T-cell (primary cell): ENCODE results near the gene PTPRJ. TPM values are rescaled to one million over a fixed set of nuclear protein-coding genes. Genes with fewer than 3 reads are reported as not detected.

Experiments
- ATAC-seq, 4 experiments: fragments of 200-7000 bp in 3 of 4; fragments of 150-1000 bp in 1 of 4; cut with Tn5 transposase; replicated peaks in 1 of 4; 1 replicate in 3 of 4; 2 replicates in 1 of 4; pipeline ENCODE4 v1.10.0; 2021; ENCODE audit warnings: moderate library complexity in 3 of 4, mild to moderate bottlenecking in 2 of 4, moderate number of reproducible peaks in 1 of 4
- CTCF ChIA-PET, 2 donors: fragments of 300-600 bp; sonication (Branson Sonifier 250); formaldehyde crosslinking; loops; one replicate each; lab custom pipeline; 2022; ENCODE audit warnings: antibody characterized with exemption in 2 of 2; lab: Charles Lee
- POLR2A ChIA-PET, 2 donors: fragments of 300-600 bp; sonication (Branson Sonifier 250); formaldehyde crosslinking; loops; one replicate each; lab custom pipeline; 2022; ENCODE audit warnings: antibody characterized with exemption in 2 of 2; lab: Charles Lee
- DNase-seq, 35 experiments: peaks; one replicate each; pipeline versions ENCODE4 v3.0.0 to v3.0.0-alpha.2; 2013 to 2023
- H3K27ac ChIP-seq: one replicate; pipeline ENCODE4 v1.5.1; 2013; ENCODE audit warnings: low read length
- H3K27me3 ChIP-seq, 2 experiments: replicated peaks in 1 of 2; 1 replicate in 1 of 2; 2 replicates in 1 of 2; pipeline versions ENCODE4 v1.6.1 to v1.7.0; 2013; ENCODE audit warnings: low read length in 1 of 2, mixed read lengths in 1 of 2; ENCODE audit not compliant: control insufficient read depth in 2 of 2, insufficient read depth in 2 of 2; ENCODE audit errors: extremely low read depth in 1 of 2
- H3K36me3 ChIP-seq, 2 donors: 1 replicate in 1 of 2; 2 replicates in 1 of 2; pipeline versions ENCODE4 v1.6.1 to v1.7.0; 2013; ENCODE audit warnings: low read length in 1 of 2; ENCODE audit not compliant: control insufficient read depth in 2 of 2, insufficient read depth in 1 of 2; ENCODE audit errors: extremely low read depth in 1 of 2
- H3K4me1 ChIP-seq, 2 experiments: 1 replicate in 1 of 2; 2 replicates in 1 of 2; pipeline versions ENCODE4 v1.6.1 to v1.7.0; 2013; ENCODE audit warnings: low read length in 2 of 2, mixed read lengths in 1 of 2; ENCODE audit not compliant: insufficient read depth in 2 of 2, control insufficient read depth in 1 of 2; ENCODE audit errors: extremely low read depth in 1 of 2
- H3K4me3 ChIP-seq, 2 donors: 1 replicate in 1 of 2; 2 replicates in 1 of 2; pipeline versions ENCODE4 v1.5.1 to v1.7.0; 2013; ENCODE audit warnings: mild to moderate bottlenecking in 2 of 2, low read length in 1 of 2, moderate library complexity in 1 of 2; ENCODE audit not compliant: control insufficient read depth in 1 of 2; ENCODE audit errors: extremely low read depth in 1 of 2
- H3K9me3 ChIP-seq: 2 replicates; pipeline ENCODE4 v1.7.0; 2013
- H3K27ac Mint-ChIP-seq, 2 donors: one replicate each; pipeline ENCODE4 v1.8.0; 2020 to 2021; ENCODE audit warnings: mild to moderate bottlenecking in 2 of 2, mixed read lengths in 2 of 2
- H3K27me3 Mint-ChIP-seq, 2 donors: one replicate each; pipeline ENCODE4 v1.8.0; 2021 to 2022; ENCODE audit warnings: mixed read lengths in 2 of 2
- H3K36me3 Mint-ChIP-seq: one replicate; pipeline ENCODE4 v1.8.0; 2021; ENCODE audit warnings: mixed read lengths
- H3K4me1 Mint-ChIP-seq, 3 donors: one replicate each; pipeline ENCODE4 v1.8.0; 2020 to 2022; ENCODE audit warnings: mixed read lengths in 3 of 3, mild to moderate bottlenecking in 1 of 3
- H3K4me3 Mint-ChIP-seq, 3 donors: one replicate each; pipeline ENCODE4 v1.8.0; 2020 to 2022; ENCODE audit warnings: mild to moderate bottlenecking in 3 of 3, mixed read lengths in 3 of 3, moderate library complexity in 3 of 3
- H3K9me3 Mint-ChIP-seq, 3 donors: one replicate each; pipeline ENCODE4 v1.8.0; 2020 to 2022; ENCODE audit warnings: mixed read lengths in 3 of 3
- WGBS: methylation state at CpG from one replicate; pipeline ENCODE4 v1.1.5; 2013; ENCODE audit warnings: missing lambda C conversion rate; ENCODE audit not compliant: insufficient coverage; 5-methylcytosine and 5-hydroxymethylcytosine counted together
- total RNA-seq, 35 experiments: library from RNA in 6 of 35; stranded (reverse) in 6 of 35; fragments of 120-200 nt in 1 of 35; gene quantifications; one replicate each; pipeline versions ENCODE4 v1.2.1 to v1.2.4 and lab custom pipeline; 2013 to 2026

The PTPRJ gene
- total RNA-seq, 5 donors from 2014 or later (not counting 1 experiment from before 2014, with no cell fraction given), result 44.8 to 71.0 (median 57.9) TPM

- no CpG with 5 or more reads among the region's 3 CpGs for WGBS
- H3K4me3 ChIP-seq, result no peak overlapping the region
- H3K9me3 ChIP-seq, result no peaks in the 10 kb centered on the region
- H3K36me3 ChIP-seq, result peaks cover 0 to 3% of the 10 kb centered on the region in 2 donors
- CTCF ChIA-PET, result no interaction called here
- H3K27ac Mint-ChIP-seq, result no peak overlapping the region
- H3K27me3 ChIP-seq, result no peaks in the 10 kb centered on the region
- H3K4me1 ChIP-seq, result peaks cover 17 to 41% of the 10 kb centered on the region in 2 experiments
- no peak overlapping the region for H3K4me3 Mint-ChIP-seq
- H3K9me3 Mint-ChIP-seq, result no peaks in the 10 kb centered on the region
- ATAC-seq (no peak), DNase-seq (no peak)
- peaks cover 16% of the 10 kb centered on the region for H3K36me3 Mint-ChIP-seq
- peaks cover 68 to 76% (median 73%) of the 10 kb centered on the region in 3 donors for H3K4me1 Mint-ChIP-seq
- H3K27ac ChIP-seq, result no peak overlapping the region
- POLR2A ChIA-PET, result no interaction called here
- H3K27me3 Mint-ChIP-seq, result no peaks in the 10 kb centered on the region
Measured at GRCh38 chr11:48062649-48063048, 82.3 kb downstream of the PTPRJ start.

- Histone ChIP-seq H3K27me3 (no peaks in the 10 kb centered on the region), H3K36me3 (peaks cover 0 to 3% of the 10 kb centered on the region in 2 donors), H3K9me3 (no peaks in the 10 kb centered on the region), H3K27ac (no peak overlapping the region), H3K4me3 (no peak overlapping the region), H3K4me1 (peaks cover 11 to 32% of the 10 kb centered on the region in 2 experiments)
- DNase-seq, result no peak
- H3K27ac Mint-ChIP-seq, result peak overlapping the region; percentile 22 to 31
- peaks cover 21% of the 10 kb centered on the region for H3K36me3 Mint-ChIP-seq
- H3K4me1 Mint-ChIP-seq, result peaks cover 59 to 74% (median 73%) of the 10 kb centered on the region in 3 donors
- POLR2A ChIA-PET, result no interaction called here
- peak overlapping the region in 1 of 3 donors; percentile 41 for H3K4me3 Mint-ChIP-seq
- 69% methylated on average over 2 of the region's 2 CpGs for WGBS
- no peak for ATAC-seq
- H3K27me3 Mint-ChIP-seq, result no peaks in the 10 kb centered on the region
- no peaks in the 10 kb centered on the region for H3K9me3 Mint-ChIP-seq
- CTCF ChIA-PET, result interaction anchor here in 1 of 2 donors (0.6 kb wide), 1 partner anchor 79 kb away, joined by 6 read pairs; no protein-coding TSS in a partner anchor
Measured at GRCh38 chr11:48063424-48063978, 83.1 kb downstream of the PTPRJ start.

DNA sequence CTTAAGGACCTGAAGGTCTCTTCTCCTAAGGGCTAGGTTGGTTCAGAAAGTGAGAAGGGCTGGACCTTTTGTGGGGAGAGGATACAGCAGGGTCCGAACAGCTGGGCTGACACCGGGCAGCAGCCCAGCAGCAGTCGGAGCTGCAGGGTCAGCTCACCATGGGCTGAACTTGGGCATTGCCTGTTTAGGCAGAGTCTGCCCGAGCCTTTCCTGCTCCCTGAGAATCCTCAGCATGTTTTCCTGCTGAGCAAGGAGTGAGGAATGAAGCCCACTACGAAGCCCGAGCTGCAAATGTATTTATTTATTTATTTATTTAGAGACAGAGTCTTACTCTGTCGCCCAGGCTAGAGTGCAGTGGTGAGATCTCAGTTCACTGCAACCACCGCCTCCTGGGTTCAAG lies 83.9 kb downstream of the PTPRJ start:
- H3K9me3 ChIP-seq, result no peaks in the 10 kb centered on the region
- ATAC-seq, result no peak
- ChIA-PET CTCF (interaction anchor here in 1 of 2 donors (0.6 kb wide), 1 partner anchor 80 kb away, joined by 6 read pairs; no protein-coding TSS in a partner anchor), POLR2A (no interaction called here)
- WGBS, result 87% methylated on average over 6 of the region's 8 CpGs
- H3K4me1 ChIP-seq, result peaks cover 11 to 24% of the 10 kb centered on the region in 2 experiments
- Mint-ChIP-seq H3K27me3 (no peaks in the 10 kb centered on the region), H3K36me3 (peaks cover 25% of the 10 kb centered on the region), H3K4me3 (peak overlapping the region in 1 of 3 donors; percentile 41), H3K27ac (peak overlapping the region in 1 of 2 donors; percentile 59), H3K4me1 (peaks cover 53 to 66% (median 65%) of the 10 kb centered on the region in 3 donors), H3K9me3 (no peaks in the 10 kb centered on the region)
- H3K36me3 ChIP-seq, result peaks cover 0 to 3% of the 10 kb centered on the region in 2 donors
- H3K27me3 ChIP-seq, result no peaks in the 10 kb centered on the region
- no peak for DNase-seq
- no peak overlapping the region for H3K4me3 ChIP-seq
- H3K27ac ChIP-seq, result no peak overlapping the region

- no peak overlapping the region for H3K4me3 ChIP-seq
- 100% methylated on average over 2 of the region's 10 CpGs for WGBS
- no peak overlapping the region for H3K4me3 Mint-ChIP-seq
- H3K27me3 Mint-ChIP-seq, result no peaks in the 10 kb centered on the region
- ATAC-seq (no peak), DNase-seq (no peak)
- peaks cover 6 to 8% of the 10 kb centered on the region in 2 experiments for H3K4me1 ChIP-seq
- ChIA-PET POLR2A (no interaction called here), CTCF (interaction anchor here in 1 of 2 donors (0.6 kb wide), 1 partner anchor 47 kb away, joined by 12 read pairs; no protein-coding TSS in a partner anchor)
- H3K36me3 ChIP-seq, result peaks cover 0 to 5% of the 10 kb centered on the region in 2 donors
- no peak overlapping the region for H3K27ac ChIP-seq
- H3K4me1 Mint-ChIP-seq, result peaks cover 27 to 43% (median 40%) of the 10 kb centered on the region in 3 donors
- no peaks in the 10 kb centered on the region for H3K9me3 Mint-ChIP-seq
- H3K27ac Mint-ChIP-seq, result no peak overlapping the region
- H3K36me3 Mint-ChIP-seq, result peaks cover 38% of the 10 kb centered on the region
- H3K9me3 ChIP-seq, result no peaks in the 10 kb centered on the region
- no peaks in the 10 kb centered on the region for H3K27me3 ChIP-seq
Measured at GRCh38 chr11:48066881-48067800, 86.8 kb downstream of the PTPRJ start.

DNA sequence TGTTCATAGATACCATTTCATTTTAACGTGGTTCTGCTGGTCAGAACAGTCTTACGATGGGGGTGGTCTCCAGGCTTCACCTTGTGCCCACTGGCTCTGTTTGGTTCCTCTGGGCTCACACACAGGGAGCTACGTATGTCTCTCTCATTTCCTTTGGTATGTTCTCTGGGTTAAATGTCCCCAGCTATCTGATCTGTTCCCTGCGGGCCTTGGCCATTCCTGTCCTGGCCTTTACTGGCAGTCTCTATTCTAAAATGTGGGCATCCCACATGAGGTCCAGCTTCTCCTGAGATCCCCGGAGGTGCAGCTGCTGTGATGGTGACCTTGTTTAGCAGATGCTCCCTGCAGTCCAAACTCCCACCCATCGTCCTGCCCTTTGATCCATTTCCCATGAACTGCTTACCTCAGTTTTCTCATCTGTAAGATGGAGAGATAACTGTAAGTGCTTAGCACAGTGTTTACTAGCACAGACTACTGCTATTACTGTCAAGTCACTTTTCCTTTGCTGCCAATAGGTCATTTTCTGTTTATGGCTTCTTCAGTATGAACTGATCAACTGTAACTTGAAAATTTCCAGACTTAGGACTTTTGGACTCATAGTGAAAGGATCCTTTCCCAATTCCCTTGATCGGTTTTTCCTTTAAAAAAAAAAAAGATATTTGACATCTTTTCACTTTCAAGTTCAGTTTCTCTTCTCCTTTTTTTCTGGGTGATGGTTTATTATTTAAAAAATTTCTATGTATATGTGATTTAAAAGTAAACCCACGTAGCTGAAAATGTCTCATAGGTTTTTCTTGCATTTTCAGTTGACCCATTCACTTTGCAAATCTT lies 92.9 kb downstream of the PTPRJ start:
- peaks cover 41% of the 10 kb centered on the region for H3K36me3 Mint-ChIP-seq

More for the DNA sequence above, 92.9 kb downstream of the PTPRJ start:
- peaks cover 0 to 10% of the 10 kb centered on the region in 2 donors for H3K36me3 ChIP-seq
- 77% methylated on average over 4 of the region's 8 CpGs for WGBS
- ChIA-PET POLR2A (interaction anchor here in 1 of 2 donors (0.9 kb wide), 1 partner anchor 41 kb away, joined by 3 read pairs; no protein-coding TSS in a partner anchor), CTCF (interaction anchor here in 1 of 2 donors (0.5 kb wide), 1 partner anchor 15 kb away, joined by 3 read pairs; no protein-coding TSS in a partner anchor)
- H3K4me1 Mint-ChIP-seq, result peaks cover 21 to 39% (median 30%) of the 10 kb centered on the region in 3 donors
- H3K4me3 Mint-ChIP-seq, result no peak overlapping the region
- H3K27me3 ChIP-seq, result no peaks in the 10 kb centered on the region
- no peaks in the 10 kb centered on the region for H3K9me3 Mint-ChIP-seq
- H3K27ac Mint-ChIP-seq, result peak overlapping the region in 1 of 2 donors; percentile 75
- H3K4me1 ChIP-seq, result no peaks in the 10 kb centered on the region
- H3K4me3 ChIP-seq, result no peak overlapping the region
- no peaks in the 10 kb centered on the region for H3K9me3 ChIP-seq
- no peak overlapping the region for H3K27ac ChIP-seq
- no peak for ATAC-seq
- no peaks in the 10 kb centered on the region for H3K27me3 Mint-ChIP-seq
- DNase-seq, result no peak
